GM21825 (cell line): ENCODE data around the gene MLLT6.

Source experiments
- ATAC-seq: cut with Tn5 transposase; IDR thresholded peaks from one replicate; pipeline ENCODE4 v1.9.1; 2021; ENCODE audit warnings: mild to moderate bottlenecking, moderate library complexity; ENCODE audit not compliant: unreplicated experiment

MLLT6 gene

DNA sequence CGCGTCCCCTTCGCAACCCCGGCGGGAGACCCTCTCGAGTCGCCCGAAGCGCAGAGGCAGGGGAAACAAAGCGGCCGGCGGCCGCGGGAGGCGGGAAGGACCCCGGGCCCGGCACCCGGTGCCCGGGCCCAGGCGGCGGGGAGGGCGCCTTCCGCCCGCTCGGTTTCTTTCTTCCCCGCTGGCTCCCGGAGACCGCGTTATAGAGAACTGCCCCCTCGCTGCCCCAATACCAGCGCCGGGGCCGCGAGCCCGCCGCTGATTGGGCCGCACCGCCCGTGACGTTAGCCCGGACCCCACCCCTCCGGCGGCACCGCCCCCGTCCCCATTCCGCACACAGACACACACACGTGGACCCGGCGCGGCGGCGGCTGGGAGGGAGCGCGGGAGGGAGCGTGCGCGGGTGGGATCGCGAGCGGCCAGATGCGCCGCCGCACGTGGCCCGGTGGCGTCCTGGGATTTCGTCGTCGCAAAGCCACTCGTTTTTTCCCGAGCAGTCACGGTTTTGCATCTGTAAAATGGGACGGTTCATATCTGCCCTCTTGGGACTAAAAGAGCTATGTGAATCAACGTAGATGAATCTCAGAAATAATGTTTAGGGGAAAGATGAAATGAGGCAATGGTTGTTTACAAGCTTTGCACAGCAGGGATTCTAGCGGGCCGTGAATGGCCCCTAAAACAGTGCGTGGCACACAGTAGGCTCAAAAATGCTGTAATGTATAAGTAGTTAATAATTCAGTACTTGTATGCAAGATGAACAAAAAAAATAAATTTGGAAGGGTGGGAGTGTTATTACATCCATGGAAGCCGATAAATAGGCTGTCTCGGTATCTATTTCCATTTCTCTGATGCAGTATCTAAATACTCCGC lies 30.1 kb upstream of the MLLT6 start, which contains the start of gene EPOP:
Gene EPOP (minus strand): TSS at position 209 of the 867 bp plus-strand sequence. CDS start 462 bp downstream, outside the sequence.
- ATAC-seq: peak; percentile 63

DNA sequence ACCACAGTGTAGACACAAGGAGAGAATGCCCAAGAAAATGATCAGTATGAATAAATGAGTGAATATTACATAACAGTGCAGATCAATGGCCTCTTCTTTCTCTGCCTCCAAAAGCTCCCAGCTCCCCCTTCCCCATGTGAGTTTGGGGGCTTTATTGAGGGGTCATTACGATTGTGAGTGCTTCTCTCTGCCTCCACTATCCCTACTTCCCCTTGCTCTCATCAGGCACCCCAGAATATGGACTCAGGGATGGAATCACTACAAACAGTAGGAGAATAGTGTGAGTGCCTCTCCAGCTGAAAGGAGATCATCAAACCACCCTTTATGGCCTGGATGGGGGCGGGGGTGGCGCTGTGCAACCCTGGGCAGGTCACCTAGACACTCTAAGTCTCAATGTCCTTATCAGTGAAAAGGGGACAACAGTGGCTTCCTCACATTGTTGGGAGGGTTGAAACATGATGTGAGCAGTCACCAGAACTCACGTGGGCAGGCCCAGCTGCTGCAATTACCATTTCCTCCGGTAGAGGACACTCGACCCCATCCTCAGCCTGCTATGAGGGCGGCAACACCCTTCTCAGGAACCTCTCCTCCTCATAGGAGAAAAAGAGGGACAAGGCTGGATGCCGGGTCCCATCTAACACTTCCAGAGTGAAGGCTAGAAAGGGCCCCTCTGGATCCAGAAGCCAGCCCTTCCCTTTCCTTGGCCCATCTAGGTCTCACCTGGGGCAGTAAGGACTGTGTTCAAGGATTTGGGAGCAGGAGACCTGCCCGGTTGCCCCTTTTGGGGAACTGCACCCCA lies 28.2 kb upstream of the MLLT6 start:
- peak; percentile 35 for ATAC-seq

DNA sequence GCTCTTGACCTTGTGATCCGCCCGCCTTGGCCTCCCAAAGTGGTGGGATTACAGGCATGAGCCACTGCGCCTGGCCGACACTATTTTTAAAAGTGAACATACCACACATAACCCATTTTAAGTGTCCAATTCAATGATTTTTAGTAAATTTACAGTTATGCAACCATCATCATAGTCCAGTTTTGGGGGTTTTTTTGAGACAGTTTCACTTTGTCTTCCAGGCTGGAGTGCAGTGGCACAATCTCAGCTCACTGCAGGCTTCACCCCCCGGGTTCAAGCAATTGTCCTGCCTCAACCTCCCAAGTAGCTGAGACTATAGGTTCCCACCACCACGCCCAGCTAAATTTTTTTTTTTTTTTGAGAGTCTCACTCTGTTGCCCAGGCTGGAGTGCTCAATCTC lies 27.3 kb upstream of the MLLT6 start:
- ATAC-seq: no peak

- no peak for ATAC-seq
Observed at GRCh38 chr17:38681096-38681495, 24.0 kb upstream of the MLLT6 start.

DNA sequence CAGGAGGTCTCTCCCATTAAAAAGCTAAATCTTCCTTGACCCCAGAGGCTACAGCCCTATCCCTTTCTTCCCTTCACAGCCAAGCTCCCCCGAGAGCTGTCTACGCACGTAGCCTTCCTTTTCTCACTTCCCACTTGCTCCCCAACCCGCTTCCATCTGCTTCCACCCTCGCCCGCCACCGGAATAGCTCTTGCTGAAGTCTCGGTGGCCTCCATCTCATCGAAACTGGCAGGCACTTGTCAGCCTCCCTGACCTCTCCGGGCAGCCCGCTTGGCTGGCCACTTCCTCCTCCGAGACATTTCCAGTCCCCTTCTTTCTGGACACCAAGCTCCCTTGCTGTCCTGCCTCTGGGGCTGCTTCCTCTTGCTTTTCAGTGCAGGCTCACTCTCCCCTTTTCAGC lies 19.6 kb upstream of the MLLT6 start:
- ATAC-seq: no peak

DNA sequence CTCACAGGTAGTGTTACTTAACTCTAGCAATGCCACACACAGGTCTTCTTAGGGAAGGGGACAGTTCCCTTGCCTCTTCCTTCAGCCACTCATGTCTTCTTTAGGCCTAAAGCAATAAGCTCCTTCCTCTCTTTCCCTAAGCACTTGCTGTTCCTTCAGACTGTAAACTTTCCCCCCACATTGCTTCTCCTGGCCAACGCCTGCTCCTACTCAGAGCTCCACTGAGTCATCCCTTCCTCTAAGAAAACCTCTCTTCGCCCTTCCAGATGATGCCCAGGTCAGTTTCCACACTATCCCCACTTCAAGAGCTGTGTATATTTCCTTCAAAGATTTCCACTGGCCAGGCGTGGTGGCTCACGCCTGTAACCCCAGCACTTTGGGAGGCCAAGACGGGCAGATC lies 17.8 kb upstream of the MLLT6 start:
- no peak for ATAC-seq

GRCh38 chr17:38690386-38690785 lies 14.7 kb upstream of the MLLT6 start:
- ATAC-seq: no peak

- ATAC-seq: no peak
Observed at GRCh38 chr17:38691154-38691553, 13.9 kb upstream of the MLLT6 start.

DNA sequence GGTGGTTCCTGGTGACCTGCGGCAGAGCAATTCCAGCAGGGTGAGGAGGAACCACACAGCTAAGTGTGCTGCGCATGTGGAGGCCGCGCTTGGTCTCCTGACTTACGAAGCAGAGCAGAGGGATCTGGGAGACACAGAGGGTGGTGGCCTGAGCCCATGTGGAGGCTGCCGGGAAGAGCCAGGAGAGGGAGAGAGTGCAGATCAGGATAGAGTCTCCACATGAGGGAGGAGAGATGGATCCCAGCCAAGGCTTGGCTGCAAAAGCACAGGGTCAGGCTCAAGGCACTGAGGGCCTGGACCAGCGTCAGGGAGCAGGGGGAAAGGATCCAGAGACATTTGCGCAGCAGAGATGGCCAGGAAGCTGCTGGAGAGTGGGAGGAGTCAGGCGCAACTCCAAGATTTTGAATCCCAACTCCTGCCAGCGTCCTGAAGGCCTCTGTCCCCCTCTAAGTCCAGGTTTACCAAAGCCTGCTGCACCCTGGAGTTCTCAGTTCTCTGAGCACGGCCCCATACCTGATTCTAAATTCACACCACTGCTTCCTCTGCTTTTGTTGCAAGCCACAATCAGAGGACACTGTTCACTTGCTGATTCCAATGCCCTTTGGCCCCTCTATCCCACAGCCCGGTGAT lies 11.3 kb upstream of the MLLT6 start:
- ATAC-seq: no peak

DNA sequence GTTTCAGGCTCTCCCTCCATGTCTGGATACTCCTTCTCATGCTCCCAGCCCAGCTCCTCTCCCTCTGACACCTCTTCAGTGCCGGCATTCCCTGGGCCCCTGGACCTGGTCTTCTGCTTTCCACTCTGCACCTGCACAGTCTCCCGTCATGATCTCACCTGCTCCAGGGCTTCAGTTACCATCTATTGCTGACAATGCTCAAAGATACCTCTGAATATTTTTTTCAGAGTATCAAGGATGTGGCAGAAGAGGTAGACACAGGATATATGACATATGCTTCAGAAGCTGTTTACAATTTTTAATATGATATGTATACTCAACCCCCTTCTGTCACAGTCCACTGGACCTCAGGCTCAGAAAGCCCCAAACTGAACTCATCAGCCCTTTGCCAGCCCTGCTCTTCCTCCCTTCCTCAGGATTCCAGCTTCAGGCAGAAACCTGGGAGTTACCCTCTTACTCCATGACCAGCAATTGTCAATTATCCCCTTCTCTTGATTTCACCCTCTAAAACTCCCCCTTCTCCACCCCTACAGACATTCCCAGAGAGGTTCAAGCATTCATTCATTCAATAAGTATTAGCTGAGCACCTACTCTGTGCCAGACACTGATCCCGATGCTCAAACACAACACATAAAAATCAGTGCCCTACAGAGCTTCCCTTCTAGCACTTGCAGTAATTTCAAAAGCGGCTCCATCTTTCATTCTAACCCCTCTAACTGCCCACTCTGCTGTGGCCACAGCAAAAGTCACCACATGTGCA lies 7.8 kb upstream of the MLLT6 start:
- no peak for ATAC-seq

- no peak for ATAC-seq
Observed at GRCh38 chr17:38698760-38699159, 6.3 kb upstream of the MLLT6 start.

- peak; percentile 28 for ATAC-seq
Observed at GRCh38 chr17:38701504-38702165, 3.4 kb upstream of the MLLT6 start.

- peak; percentile 27 for ATAC-seq
Observed at GRCh38 chr17:38702166-38702915, 2.7 kb upstream of the MLLT6 start.

DNA sequence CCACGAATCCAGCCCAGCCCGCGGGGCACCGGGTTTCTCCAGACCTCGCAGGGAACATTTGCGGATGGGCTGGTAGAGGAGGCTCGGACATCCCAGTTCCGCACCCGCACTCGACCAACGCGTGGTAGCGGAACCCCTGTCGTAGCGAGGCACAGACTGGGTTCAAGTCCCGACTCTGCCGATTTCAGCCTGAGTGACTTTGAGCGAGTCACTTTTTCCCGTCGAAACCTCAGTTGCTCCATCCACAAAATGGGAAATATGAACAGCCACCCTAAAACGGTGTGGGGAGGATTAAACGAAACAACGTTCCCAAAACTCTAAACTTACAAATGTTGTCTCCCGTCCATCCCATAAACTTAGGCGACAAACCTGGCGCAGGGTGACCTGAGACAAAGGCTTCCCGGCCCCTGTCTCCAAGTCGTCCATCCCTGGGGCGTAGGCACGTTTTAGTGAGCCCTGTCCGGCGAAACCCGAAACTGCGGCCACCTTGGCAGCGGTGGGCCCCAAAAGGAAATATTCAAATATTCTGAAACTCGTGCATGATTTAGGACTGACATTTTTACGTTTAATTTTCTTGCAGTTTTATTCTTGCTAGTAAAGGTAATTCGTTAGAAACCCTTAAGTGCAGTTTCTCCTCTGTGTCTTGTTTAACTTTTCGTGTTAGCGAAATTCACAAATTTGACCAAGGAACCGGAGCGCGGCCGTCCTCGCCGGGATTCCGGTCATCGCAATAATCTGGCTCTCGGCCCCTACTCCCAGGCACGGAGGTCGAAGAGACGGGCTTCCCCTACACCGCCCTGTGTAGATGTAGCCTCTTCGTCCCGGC lies 1.9 kb upstream of the MLLT6 start:
- ATAC-seq: no peak

GRCh38 chr17:38703742-38704605 lies 1.1 kb upstream of the MLLT6 start:
- ATAC-seq: no peak

GRCh38 chr17:38705523-38705802 lies 390 bp downstream of the MLLT6 start:
- ATAC-seq: no peak

GRCh38 chr17:38705803-38706504 lies 881 bp downstream of the MLLT6 start:
- no peak for ATAC-seq
